Measurements from ENCODE around the gene CKM.
"Not testable (repeated sequence)": the region's sequence is repeated elsewhere in the genome, so short reads cannot be mapped to it uniquely, and the experiment has no call there.

Gene CKM

DNA sequence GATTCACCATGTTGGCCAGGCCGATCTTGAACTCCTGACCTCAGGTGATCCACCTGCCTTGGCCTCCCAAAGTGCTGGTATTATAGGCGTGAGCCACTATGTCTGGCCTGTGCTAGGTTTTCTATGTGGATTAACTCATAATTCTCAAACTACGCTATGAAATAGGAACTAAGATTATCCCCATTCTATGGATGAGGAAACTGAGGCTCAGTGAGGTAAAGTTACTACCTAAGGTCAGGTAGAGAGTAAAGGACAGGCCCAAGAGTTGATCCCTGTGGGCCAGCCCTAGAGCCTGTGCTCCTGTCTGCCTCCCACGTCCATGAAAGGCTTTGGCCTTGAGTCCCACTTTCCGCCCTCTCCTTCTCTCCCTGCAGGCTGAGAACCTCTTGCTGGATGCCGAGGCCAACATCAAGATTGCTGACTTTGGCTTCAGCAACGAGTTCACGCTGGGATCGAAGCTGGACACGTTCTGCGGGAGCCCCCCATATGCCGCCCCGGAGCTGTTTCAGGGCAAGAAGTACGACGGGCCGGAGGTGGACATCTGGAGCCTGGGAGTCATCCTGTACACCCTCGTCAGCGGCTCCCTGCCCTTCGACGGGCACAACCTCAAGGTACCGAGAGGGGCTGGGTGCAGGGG is 51.5 kb downstream of the CKM start:
- no peak for DNase-seq (ENCODE audit: low spot score)
- TF ChIP-seq, protein P1, sequence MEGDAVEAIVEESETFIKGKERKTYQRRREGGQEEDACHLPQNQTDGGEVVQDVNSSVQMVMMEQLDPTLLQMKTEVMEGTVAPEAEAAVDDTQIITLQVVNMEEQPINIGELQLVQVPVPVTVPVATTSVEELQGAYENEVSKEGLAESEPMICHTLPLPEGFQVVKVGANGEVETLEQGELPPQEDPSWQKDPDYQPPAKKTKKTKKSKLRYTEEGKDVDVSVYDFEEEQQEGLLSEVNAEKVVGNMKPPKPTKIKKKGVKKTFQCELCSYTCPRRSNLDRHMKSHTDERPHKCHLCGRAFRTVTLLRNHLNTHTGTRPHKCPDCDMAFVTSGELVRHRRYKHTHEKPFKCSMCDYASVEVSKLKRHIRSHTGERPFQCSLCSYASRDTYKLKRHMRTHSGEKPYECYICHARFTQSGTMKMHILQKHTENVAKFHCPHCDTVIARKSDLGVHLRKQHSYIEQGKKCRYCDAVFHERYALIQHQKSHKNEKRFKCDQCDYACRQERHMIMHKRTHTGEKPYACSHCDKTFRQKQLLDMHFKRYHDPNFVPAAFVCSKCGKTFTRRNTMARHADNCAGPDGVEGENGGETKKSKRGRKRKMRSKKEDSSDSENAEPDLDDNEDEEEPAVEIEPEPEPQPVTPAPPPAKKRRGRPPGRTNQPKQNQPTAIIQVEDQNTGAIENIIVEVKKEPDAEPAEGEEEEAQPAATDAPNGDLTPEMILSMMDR (IDR thresholded peaks at IDR 0.05; ENCODE audit: extremely low read depth, missing control alignments), result no peak

DNA sequence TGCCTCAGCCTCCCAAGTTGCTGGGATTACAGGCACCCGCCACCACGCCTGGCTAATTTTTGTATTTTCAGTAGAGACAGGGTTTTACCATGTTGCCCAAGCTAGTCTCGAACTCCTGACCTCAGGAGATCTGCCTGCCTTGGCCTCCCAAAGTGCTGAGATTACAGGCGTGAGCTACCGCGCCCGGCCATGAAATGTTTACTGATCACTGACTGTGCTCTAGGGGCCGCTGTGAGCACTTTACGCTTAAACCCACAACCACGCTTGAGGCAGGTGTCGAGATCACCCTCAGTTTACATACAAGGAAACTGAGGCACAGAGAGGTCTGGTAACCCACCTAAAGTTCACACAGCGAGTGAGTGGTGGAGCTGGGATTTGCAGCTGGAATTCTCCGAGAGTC is 52.7 kb downstream of the CKM start:
- not testable (repeated sequence) for DNase-seq (ENCODE audit: low spot score)

- TF ChIP-seq, protein P1 (IDR thresholded peaks at IDR 0.05; ENCODE audit: extremely low read depth, missing control alignments), result no peak
Measured at GRCh38 chr19:45267296-45267695, 55.4 kb downstream of the CKM start.

DNA sequence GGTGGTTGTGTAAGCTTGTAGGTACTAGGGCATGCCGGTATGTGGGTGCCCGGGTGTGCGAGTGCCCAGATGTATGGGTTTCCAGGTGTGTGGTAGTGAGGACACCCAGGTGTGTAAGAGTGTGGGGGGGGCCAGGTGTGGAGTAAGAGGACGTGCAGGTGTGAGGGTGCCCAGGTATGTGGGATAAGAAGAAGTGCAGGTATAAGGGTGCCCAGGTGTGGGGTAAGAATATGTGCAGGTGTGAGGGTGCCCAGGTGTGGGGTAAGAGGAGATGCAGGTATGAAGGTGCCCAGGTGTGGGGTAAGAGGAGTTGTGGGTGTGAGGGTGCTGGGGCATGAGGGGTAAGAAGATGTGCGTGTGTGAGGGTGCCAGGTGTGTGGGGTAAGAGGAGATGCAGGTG is 57.3 kb downstream of the CKM start:
- TF ChIP-seq, protein P1 (IDR thresholded peaks at IDR 0.05; ENCODE audit: extremely low read depth, missing control alignments), result no peak
- DNase-seq (ENCODE audit: low spot score), result no peak

More at GRCh38 chr19:45267296-45267695, 55.4 kb downstream of the CKM start:
- no peak for DNase-seq (ENCODE audit: low spot score)

DNA sequence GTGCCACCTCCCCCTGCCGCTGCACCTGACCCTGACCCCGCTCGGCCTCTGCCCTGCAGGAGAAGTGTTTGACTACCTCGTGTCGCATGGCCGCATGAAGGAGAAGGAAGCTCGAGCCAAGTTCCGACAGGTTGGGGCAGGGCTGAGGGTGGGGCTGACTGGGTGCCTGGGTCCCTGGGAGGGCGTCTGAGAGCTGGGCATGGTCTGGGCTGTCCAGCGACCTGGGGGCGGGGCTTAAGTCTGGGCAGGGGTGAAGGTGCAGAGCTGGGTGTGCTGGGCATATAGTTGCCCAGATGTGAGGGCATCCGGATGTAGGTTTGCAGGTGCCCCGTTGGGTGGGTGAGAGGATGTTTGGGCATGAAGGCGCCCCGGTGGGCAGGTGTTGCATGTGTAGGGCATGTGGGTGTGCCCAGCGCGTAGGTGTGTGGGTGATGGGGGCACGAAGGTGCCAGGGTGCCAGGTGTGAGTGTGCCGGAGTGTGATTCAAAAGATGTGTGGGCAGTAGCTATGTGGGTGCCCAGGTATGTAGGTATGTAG is 57.8 kb downstream of the CKM start:
- no peak for DNase-seq (ENCODE audit: low spot score)
- TF ChIP-seq, protein P1 (IDR thresholded peaks at IDR 0.05; ENCODE audit: extremely low read depth, missing control alignments), result no peak

- TF ChIP-seq, protein P1 (IDR thresholded peaks at IDR 0.05; ENCODE audit: extremely low read depth, missing control alignments), result no peak
- no peak for DNase-seq (ENCODE audit: low spot score)
Measured at GRCh38 chr19:45263013-45263412, 59.7 kb downstream of the CKM start.

- DNase-seq (ENCODE audit: low spot score), result no peak
- TF ChIP-seq, protein P1 (IDR thresholded peaks at IDR 0.05; ENCODE audit: extremely low read depth, missing control alignments), result no peak
Measured at GRCh38 chr19:45262570-45262969, 60.1 kb downstream of the CKM start.

DNA sequence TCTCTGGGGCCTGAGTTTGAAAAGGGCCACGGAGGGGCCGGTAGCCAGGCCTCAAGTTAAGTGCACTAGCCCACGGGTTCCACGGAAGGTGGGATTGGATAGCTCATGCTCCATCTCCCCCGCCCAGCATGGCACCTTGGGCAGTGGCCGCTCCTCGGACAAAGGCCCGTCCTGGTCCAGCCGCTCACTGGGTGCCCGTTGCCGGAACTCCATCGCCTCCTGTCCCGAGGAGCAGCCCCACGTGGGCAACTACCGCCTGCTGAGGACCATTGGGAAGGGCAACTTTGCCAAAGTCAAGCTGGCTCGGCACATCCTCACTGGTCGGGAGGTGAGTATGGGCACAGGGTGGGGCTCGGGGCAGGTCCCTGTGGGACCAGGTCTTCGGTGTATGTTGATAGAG is 63.8 kb downstream of the CKM start:
- no peak for DNase-seq (ENCODE audit: low spot score)
- TF ChIP-seq, protein P1 (IDR thresholded peaks at IDR 0.05; ENCODE audit: extremely low read depth, missing control alignments), result no peak
